HG03558 (cell line): Measurements from ENCODE around the gene FTO.

Source experiments
- ATAC-seq: cut with Tn5 transposase; IDR thresholded peaks from one replicate; pipeline ENCODE4 v1.9.1; 2021; ENCODE audit warnings: moderate number of reproducible peaks; ENCODE audit not compliant: unreplicated experiment; ENCODE audit errors: extremely low read depth

The FTO gene

DNA sequence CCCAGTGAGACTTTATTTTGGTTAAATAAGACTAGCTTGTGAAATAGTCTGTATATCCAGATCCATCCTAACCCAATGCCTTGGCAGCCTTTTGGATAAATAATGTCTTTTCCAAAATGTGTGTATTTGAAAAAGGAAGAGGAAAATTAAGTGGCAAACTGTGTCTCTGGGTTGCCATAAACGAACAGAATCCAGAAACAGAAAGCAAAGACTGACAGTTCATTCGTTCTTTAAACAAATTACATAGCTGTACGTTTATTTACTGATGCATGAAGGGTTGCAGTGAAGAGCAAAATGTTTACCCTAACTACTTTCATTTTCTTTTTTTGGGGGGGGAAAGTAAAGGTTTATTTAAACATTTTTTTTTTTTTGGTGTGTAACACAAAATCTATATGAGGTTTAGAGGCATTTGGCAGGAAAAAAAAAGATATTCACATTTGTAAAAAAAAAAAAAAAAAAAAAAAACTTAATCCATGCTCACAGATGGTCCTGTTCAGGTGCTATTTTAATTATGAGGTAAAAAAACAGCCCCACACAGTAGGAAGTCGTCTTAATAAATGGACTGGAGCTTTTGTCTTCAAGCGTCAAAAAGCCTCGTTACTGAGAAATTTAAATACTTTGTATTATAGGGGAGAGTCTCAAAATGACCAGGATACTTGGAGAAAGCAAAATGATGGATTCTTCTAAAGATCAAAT is 245.9 kb downstream of the FTO start:
- ATAC-seq: no peak

DNA sequence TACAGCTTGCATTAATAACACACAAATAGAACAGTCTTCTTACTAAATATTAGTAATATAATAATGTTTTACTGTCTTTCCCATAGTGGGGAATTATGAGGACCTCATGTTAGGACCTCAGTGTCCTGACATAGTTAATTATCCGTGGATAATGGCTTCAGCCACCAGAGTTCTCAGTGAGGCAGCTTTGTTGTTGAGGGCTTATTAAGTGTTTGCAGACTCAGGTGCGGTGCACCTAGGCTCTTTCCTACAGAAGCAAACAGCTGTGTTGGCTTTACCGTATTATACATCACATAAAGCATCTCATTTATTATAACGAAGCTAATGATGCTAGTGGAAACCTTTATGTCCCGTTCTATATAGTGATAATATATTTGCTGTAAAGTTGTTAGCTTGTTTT is 246.7 kb downstream of the FTO start:
- ATAC-seq: no peak

DNA sequence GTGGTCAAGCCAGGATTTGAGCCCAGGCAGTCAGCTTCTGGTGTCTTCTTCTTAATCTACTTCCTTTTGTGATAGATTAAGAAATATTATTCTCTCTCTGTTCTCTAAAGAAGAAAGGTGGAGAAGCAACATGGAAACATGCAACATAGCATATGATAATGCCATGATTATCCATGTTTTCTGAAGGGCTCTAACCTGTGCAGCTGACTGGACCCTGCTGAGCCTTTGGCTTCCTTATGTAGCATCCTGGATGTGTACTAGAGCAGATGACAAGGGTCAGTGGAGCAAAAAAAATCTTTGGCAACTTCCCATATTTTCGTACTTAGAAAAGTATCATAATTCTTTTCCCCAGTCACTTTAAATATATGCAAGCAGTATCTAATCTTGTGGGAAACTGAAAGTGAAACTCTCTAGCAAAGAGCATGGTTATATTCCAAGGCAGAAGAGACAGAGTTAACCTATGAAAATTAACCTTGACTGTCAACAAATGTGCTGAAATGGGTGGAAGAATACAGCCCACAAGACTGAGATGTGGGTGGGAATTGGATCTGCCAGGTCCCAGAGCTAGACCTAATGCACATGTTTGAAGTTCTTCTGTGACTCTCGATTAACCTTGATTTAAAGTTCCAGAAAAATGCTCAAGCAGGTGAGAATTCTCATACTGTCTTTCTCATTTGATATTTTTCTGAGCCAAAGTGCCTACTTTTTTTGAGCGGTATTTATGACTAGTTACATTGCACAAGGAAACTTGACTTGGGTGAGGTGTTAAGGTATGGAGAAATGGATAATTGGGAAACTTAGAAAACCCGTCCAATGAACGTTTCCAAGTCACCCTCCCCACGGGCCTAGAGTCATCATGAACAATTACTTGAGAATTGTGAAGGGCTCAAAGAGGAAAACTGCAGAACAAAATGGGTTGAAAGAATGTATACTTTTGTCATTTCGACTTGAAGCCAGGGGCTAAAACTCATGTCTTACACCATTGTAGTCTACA is 248.6 kb downstream of the FTO start:
- ATAC-seq: peak; percentile 43

DNA sequence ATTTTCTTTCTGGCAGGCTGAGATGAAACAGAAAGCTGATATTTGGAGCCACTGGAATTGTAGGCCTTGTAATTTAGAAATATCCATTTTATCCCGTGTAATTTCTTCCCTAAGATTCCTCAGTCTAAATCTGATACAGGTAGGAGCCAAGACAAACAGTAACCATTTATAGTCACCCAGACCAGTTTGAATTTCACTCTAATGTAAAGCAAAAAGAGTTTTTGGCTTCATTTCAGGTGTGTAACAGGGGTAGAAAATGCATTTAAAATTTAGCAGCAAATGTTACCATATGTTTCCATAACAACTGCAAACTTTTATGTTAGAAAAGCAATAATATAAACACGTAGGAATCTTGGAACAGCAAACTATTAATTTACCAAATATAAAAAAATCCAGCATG is 249.4 kb downstream of the FTO start:
- ATAC-seq: no peak

DNA sequence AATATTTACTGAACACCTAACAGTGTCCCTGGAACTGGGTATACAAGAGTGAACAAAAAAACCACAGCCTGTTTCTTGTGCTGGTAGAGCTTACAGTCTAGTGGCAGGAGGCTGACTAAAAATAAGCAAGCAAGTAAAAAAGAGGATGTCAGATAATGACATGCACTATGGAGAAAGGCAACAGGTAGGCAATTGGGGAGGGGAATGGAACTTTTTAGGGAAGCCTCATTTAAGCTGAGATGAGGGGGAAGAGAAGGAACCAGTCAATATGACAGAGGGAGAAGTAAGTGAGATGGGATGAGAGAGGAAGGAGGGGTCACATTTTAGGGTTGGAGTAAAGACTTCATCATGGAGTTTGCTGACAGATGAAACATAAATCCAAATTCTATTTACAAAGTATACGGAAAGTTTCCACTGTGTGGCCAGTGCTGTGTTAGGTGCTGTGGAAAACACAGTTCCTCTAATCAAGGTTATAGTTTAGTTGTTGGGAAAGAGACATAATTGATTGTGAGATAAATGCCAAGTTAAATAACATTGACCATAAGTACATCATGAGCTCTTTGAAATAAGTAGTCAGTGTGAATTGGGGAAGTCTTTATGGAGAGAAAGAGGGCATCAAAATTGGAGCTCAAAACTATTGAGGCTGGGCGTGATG is 251.4 kb downstream of the FTO start:
- no peak for ATAC-seq

DNA sequence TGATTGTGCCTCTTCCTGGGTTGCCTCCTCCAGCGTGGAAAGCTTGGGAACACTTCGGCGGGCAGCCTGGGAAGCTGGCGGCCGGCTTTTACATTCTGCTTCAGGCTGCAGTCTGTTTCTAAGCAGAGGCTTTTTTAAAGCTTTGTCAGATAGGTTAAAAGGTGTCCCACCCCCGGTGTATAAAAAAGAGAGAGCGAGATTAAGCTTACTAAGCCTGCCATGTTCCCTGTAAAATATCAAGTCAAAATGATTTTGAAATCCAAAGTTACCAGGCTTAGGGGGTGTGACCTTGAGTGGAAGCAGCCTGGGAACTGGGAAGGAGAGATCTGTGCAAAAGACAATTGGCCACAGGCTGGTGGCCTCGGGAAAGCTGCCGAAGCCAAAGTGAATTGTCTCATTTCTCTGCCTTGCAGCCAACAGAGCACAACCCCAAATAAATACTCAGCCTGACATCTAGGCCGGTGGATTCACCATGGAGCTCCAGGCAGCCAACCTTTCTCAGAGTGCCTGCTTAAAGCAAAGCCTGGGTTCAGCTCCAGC is 254.5 kb downstream of the FTO start:
- no peak for ATAC-seq

DNA sequence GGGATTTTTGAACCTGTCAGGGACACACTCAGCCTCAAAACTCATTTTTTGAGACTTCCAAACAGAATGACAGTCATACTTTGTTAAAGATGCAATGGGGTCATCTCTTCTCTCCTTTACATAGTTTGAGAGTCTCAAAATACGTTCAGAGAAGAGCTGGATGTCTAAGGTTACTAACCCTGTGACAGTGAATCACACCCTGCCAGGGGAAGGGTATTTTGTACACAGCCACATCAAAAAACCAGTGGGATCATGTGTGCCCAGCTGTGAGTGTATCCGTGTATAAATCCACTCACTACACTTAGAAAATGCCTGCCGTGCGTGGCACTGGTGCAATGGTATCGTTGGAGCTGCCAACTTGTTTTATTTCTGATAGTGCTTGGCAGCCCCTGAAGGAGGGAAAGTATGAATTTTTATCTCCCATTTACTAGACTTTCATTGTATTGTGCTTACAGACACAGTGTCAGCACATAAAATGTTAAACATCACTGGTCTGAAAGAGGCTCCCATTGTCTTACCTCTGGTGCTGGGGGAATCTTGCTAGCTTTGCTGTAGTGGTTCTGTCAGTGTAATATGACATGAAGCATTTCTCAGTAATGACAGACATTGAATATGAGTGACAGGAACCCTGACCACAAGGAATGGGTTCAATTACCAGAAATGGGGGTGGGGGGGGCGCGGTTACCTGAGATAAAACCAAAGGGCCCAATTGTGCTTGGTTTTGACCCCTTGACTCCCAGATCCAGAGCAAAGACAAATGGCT is 256.3 kb downstream of the FTO start:
- ATAC-seq: no peak

DNA sequence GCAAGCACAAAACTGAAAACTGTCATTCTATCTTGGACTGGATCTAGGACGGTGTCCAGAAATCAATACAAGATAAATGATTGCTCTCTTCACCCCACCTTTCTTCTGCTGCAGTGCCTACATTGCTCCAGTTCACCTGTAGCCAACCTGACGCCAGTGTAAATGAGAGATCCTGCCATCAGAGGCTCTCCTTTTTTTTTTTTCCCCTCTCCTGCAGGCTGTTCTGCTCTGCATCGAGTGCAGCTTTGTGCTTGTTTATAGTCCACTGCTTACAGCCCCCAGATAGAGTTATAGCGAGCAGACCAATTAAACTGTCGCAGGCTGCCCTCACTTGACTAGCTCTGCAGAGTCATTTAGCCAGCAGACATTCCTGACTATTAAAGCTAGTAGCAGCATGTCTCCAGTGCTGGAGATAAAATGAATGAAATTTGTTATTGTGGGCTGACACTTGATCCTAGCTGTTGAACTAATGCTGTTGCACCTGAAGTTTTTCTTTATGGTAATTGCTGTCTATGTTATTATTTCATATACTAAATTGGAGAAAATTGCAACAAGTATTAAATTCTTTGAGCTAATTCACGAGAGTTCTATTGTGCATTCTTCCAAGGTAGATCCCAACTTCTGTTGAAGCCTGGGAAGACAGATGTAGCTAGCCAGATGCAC is 257.1 kb downstream of the FTO start:
- no peak for ATAC-seq

DNA sequence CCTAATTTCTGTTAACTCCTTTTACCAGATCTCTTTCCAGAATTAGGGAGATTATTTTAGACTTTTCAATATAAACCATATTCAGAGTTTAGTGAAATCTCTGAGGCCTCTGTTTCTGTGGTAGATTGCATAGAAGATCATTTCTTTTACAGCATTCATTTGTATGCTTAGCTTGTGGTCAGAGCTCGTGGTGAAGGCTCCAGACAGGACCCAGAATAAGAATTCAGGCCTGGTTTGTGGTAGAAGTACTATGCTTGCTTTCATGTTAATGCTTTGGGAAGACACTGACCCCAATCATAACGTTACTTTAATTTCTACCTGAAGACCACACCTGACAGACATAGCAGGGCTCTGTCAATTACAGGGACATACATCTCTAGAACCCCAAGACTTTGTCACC is 258.1 kb downstream of the FTO start:
- no peak for ATAC-seq

DNA sequence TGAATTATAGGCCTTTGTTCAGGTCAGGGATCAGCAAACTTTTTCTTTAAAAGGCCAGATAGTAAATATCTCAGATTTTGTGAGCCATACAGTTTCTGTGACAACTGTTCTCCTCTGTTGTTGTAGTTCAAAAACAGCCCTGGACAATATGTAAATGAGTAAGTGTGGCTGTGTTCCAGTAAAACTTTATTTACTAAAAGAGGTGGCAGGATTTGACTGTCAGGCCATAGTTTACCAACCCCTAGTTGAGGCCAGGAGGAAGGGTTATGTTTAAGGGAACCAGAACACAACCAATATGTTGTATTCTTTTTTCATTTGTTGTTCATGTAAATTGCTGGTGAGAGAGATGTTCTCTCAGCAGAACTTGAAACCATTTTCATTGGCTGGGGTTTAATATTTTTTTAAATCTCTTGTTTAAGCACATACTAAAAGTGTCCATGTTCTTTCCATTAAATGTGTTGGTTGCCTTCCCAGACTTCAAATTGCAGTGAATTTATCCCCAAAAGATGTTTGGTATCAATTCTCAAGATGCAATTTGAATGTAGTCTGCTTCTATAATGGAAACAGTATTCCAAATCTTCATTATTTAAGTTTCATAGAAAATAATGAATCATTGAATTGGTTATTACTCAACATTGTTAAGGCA is 260.3 kb downstream of the FTO start:
- ATAC-seq: no peak

DNA sequence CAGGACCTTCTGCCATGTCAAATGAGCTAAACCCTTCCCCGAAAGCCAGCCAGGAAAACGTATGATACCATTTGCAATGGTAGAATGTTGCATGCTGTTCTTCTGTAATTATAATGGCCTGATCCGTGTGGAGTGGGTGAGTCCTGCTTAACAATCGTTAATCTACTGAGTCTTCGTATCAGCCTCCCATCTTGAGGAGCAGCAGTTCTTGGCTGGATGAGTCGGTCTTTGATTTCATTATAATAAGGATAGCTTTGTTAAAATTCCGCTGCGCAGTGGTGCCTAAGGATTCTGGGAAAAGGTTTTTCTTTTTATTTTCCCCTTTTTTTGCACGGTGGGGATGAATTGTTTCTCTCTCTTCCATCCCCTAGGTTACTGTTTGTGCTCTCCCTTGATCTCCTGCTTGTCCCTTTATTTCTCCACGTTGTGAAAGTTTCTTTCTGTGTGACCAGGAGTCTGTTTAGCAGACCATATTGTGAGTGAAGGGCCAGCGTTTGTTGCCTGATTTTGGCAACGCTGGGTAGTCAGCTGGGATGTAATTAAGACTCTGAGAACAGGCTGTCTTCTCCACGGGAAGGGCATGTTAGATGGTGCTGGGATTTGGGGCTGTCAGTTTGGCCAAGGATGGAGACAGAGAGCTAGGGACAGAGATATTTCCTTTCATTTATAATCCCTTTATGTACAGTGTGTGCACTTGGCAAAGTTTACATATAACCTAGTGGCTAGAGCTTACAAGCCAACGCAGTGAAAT is 263.0 kb downstream of the FTO start:
- no peak for ATAC-seq

DNA sequence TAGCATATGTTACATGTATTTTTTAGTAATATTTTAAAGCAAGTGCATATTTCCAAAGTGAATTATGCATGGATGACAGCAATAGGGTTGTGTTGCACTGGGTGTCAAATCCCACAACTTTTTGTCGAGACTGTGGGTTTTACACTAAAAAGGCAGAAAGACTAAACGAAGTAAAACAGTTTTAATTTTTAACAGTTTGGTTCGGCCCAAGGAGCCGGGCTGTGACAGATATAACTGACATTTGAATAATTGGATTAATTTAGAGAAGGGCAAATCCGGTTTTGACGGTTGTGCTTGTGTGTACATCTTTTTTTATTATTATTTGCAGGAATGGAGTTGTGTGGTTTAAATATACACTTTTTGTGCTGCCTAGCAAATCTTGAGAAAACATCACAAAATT is 263.6 kb downstream of the FTO start:
- ATAC-seq: no peak

DNA sequence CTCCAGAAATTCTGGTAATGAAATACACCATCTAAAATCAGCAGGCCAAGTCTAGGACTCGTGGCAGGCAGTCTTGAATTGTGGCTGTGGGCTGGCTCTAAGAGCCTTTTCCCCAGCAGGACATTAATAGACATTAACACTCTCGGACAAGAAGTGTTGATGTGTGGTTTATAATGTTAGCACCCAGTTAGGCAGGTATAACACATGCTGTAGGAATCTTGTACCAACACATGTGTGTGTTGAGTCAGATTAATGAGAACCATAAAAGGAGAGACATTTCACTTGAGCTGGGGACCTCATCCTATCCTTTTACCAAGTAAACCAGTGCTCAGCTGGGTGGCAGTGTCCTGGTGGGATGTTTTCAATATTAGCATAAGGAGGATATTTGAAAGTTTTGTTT is 264.5 kb downstream of the FTO start:
- ATAC-seq: no peak

DNA sequence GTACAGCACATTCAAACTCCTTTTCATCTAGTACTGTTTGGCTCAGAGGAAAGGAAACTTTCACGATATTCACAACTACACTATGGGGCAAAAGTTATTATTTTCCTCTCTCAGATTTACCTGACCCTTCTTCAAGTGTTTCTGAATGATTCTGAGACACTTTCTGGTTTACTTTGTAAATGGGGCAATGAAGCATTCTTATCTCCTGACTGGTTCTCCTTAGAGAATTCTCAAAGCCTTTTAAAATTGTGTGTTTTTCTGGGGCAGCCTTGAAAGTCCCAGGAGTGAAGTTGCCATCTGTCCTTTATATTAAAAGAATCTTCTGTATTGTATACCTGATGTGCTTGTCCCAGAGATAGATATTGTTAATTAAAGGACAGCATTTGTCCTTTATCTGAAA is 264.9 kb downstream of the FTO start:
- no peak for ATAC-seq

DNA sequence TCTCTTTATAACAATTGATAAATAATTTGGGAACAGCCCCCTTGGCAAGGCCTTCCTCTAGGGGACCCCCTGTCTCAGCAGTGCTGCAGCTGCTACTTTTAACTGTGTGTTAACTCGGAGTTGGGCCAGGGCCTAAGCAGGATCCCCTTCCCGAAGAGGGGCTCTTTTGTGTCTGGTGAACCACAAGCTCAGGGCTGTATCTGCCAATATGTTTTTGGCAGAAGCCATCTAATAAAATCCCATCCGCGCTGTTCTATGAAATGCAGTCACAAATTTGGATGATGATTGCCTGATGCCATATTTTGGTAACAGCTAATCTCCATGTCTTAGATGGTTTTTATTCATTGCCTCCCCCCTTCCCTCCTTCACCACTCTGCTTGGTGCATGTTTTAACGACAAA is 267.7 kb downstream of the FTO start:
- ATAC-seq: no peak

DNA sequence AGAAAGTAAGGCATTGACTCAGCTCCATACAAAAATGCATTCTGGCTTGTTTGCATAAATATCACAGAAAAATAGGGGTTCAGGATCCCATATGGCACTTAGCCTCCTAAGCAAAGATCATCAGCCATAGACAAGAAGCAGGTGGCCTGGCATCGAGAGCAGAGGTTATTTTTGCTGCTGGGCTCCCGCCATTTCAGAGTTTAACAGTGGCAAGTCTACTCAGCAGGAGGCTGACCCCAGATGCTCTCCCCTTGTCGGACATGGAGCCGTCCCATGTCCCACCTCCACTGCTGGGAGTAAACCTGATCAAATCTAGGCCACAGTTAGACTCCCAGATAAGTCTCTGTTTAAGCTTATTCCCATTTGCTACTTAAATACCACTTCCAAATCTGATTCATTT is 269.1 kb downstream of the FTO start:
- ATAC-seq: no peak

DNA sequence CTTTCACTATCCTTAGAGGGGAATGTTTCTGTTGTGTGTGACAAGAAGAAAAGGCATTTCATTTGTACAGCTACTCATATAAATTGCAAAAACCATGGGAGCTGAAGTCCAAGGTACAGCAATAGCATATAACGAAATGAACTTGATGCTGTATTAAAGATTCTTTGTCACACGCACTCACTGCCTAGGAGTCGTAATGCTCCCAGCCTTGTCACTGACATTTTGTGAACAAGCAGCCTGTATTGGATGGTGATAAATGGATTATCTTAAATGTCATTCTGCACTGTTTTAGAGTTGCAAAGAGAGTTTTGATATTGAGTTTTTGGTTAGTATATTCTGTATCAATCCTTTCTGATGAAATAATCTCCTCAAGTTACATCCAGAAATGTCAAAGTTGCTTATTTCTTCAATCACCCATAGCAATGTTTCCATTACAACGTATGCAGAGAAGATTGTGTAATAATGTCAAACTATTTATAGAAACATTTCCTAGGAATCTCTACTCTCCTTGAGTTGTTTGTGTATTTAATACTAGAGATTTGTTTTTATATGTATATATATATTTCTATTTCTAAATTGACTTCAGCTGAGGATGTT is 270.6 kb downstream of the FTO start:
- no peak for ATAC-seq

DNA sequence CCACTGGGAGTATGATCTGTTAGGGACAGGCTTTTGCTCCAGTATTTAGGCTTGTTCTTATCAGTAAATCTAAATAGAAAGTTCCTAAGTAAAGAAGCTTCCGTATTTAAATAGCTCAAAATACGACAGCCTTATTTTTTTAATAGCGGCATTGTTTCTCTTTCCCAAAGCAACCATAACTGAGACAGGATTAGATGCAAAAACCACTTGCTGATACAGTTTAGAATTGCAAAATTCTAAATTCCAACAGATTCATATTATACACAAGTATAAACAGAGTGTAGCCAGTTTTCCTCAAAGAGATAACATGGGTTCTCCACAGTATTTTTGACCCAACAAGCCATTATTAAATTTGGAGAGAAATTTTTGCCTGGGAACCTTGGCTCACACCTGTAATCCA is 276.7 kb downstream of the FTO start:
- no peak for ATAC-seq
